Stimulated activated CD4-positive, alpha-beta T cell treated with anti-CD3 and anti-CD28 coated beads, Interleukin-2, amount 100 ng/mL, for 24 hours (primary cell): ENCODE data around the gene ADCY9.
"Not testable (repeated sequence)": the region's sequence is repeated elsewhere in the genome, so short reads cannot be mapped to it uniquely, and the experiment has no call there.

Experiments
- DNase-seq, 2 donors: peaks; one replicate each; pipeline ENCODE4 v3.0.0-alpha.2; 2020

Gene ADCY9

GRCh38 chr16:4064950-4065352, 51.3 kb downstream of the ADCY9 start:
- peak; percentile 19 to 31 for DNase-seq

GRCh38 chr16:4062212-4062802, 53.9 kb downstream of the ADCY9 start:
- no peak for DNase-seq

GRCh38 chr16:4060823-4061222, 55.4 kb downstream of the ADCY9 start:
- no peak for DNase-seq

GRCh38 chr16:4060009-4060408, 56.2 kb downstream of the ADCY9 start:
- DNase-seq = no peak

- DNase-seq = no peak
Observed at GRCh38 chr16:4058386-4058785, 57.9 kb downstream of the ADCY9 start.

- DNase-seq = no peak
Observed at GRCh38 chr16:4057439-4057877, 58.8 kb downstream of the ADCY9 start.

GRCh38 chr16:4056161-4057105, 59.8 kb downstream of the ADCY9 start:
- no peak for DNase-seq

- no peak for DNase-seq
Observed at GRCh38 chr16:4055748-4056147, 60.5 kb downstream of the ADCY9 start.

- no peak for DNase-seq
Observed at GRCh38 chr16:4053301-4053845, 62.9 kb downstream of the ADCY9 start.

- no peak for DNase-seq
Observed at GRCh38 chr16:4052801-4053293, 63.4 kb downstream of the ADCY9 start.

GRCh38 chr16:4052096-4052495, 64.1 kb downstream of the ADCY9 start:
- no peak for DNase-seq

- no peak for DNase-seq
Observed at GRCh38 chr16:4051591-4051990, 64.7 kb downstream of the ADCY9 start.

- DNase-seq = no peak
Observed at GRCh38 chr16:4049031-4049430, 67.2 kb downstream of the ADCY9 start.

GRCh38 chr16:4048481-4048880, 67.8 kb downstream of the ADCY9 start:
- no peak for DNase-seq

- DNase-seq = no peak
Observed at GRCh38 chr16:4046221-4046620, 70.0 kb downstream of the ADCY9 start.

- DNase-seq = not testable (repeated sequence)
Observed at GRCh38 chr16:4045561-4045960, 70.7 kb downstream of the ADCY9 start.

GRCh38 chr16:4042581-4042980, 73.7 kb downstream of the ADCY9 start:
- no peak for DNase-seq

GRCh38 chr16:4038448-4038847, 77.8 kb downstream of the ADCY9 start:
- no peak for DNase-seq

- DNase-seq = not testable (repeated sequence)
Observed at GRCh38 chr16:4036952-4037351, 79.3 kb downstream of the ADCY9 start.

GRCh38 chr16:4034963-4035362, 81.3 kb downstream of the ADCY9 start:
- DNase-seq = no peak

GRCh38 chr16:4033951-4034350, 82.3 kb downstream of the ADCY9 start:
- no peak for DNase-seq

GRCh38 chr16:4032768-4033167, 83.5 kb downstream of the ADCY9 start:
- peak in 1 of 2 donors; percentile 7 for DNase-seq

GRCh38 chr16:4028144-4028543, 88.1 kb downstream of the ADCY9 start:
- no peak for DNase-seq

GRCh38 chr16:4026854-4027253, 89.4 kb downstream of the ADCY9 start:
- no peak for DNase-seq
